GM06990 (cell line): ENCODE data around the gene HECTD1.
"Not testable (repeated sequence)": the region's sequence is repeated elsewhere in the genome, so short reads cannot be mapped to it uniquely, and the experiment has no call there.

Source experiments
- DNase-seq: peaks from one replicate; pipeline ENCODE4 v3.0.0-alpha.2; 2011; ENCODE audit not compliant: insufficient read length; ENCODE audit errors: extremely low read depth
- H3K27me3 ChIP-seq: replicated peaks from 2 replicates; pipeline ENCODE4 v1.6.0; 2011; ENCODE audit warnings: low read length; ENCODE audit not compliant: control insufficient read depth, insufficient read depth
- H3K36me3 ChIP-seq: 2 replicates; pipeline ENCODE4 v1.5.1; 2011; ENCODE audit warnings: low read length; ENCODE audit not compliant: control insufficient read depth, insufficient read depth
- H3K4me3 ChIP-seq: replicated peaks from 2 replicates; pipeline ENCODE4 v1.5.1; 2011; ENCODE audit warnings: low read depth, mild to moderate bottlenecking, control low read depth, low read length
- CTCF ChIP-seq: IDR thresholded peaks from 2 replicates; pipeline ENCODE4 v1.5.1; 2011; ENCODE audit warnings: low read length, control low read depth, mild to moderate bottlenecking, inconsistent platforms; ENCODE audit not compliant: insufficient read depth, poor library complexity, severe bottlenecking

HECTD1 gene

DNA sequence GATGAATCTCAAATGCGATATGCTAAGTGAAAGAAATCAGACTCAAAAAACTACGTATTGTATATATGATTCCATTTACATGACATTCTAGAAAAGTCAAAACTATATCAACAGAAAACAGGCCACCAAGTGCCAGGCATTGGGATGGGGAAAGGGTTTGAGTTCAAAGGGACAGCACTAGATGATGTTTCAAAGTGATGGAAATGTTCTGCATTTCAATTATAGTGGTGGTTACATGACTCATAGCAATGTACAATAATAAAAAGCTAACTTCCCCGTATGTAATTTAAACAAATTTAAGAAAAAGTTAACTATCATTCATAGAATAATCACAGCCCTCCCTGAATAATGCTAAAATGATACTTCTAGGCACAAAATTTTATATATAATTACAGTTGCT, 13.5 kb downstream of the HECTD1 start:
- peaks cover 2% of the 10 kb centered on the region for H3K36me3 ChIP-seq
- no peak for DNase-seq

GRCh38 chr14:31192544-31192943, 15.0 kb downstream of the HECTD1 start:
- not testable (repeated sequence) for H3K36me3 ChIP-seq, DNase-seq, H3K4me3 ChIP-seq, H3K27me3 ChIP-seq

More for the DNA sequence above, 13.5 kb downstream of the HECTD1 start:
- TF ChIP-seq CTCF, result no peak
- no peak overlapping the region for H3K4me3 ChIP-seq
- no peaks in the 10 kb centered on the region for H3K27me3 ChIP-seq

DNA sequence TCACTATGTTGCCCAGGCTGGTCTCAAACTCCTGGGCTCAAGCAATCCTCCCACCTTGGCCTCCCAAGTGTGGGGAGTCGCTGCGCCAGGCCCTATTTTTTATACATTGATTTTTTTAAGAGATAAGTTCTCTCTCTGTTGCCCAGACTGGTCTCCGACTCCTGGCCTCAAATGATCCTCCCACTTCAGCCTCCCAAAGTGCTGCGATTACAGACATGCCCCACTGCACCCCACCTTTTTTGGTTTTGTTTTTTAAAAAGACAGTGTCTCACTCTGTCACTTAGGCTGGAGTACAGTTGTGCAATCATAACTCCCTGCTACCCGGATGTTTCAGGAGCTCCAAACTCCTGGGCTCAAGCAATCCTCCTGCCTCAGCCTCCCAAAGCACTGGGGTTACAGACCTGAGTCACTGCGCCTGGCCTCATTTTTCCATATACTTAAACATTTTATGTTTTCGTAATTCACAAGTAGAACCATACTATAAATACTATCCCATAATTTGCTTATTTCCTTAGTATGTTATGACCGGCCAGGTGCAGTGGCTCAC, 16.8 kb downstream of the HECTD1 start:
- Histone ChIP-seq H3K36me3 (peaks cover 2% of the 10 kb centered on the region), H3K27me3 (no peaks in the 10 kb centered on the region), H3K4me3 (no peak overlapping the region)
- no peak for DNase-seq
- TF ChIP-seq CTCF, result no peak

DNA sequence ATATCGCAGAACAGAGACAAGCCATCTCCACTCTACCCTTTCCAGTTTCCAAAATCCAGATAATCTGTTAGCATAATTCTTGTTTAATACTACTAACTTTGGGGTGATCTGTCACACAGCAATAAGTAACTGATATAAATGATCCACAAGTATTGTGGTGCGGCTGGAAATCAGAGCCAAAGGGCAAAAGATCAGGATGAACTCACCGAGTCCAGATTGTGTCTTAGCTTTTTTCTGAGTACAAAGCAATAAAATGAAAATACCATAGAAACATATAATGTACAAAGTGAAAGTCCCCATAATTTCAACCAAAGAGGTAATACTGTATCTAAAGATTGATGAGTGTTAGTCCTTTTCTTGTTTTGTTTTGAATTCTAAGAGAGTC, 17.4 kb downstream of the HECTD1 start:
- no peak for DNase-seq
- Histone ChIP-seq H3K27me3 (no peaks in the 10 kb centered on the region), H3K36me3 (peaks cover 2% of the 10 kb centered on the region), H3K4me3 (no peak overlapping the region)
- no peak for TF ChIP-seq CTCF

DNA sequence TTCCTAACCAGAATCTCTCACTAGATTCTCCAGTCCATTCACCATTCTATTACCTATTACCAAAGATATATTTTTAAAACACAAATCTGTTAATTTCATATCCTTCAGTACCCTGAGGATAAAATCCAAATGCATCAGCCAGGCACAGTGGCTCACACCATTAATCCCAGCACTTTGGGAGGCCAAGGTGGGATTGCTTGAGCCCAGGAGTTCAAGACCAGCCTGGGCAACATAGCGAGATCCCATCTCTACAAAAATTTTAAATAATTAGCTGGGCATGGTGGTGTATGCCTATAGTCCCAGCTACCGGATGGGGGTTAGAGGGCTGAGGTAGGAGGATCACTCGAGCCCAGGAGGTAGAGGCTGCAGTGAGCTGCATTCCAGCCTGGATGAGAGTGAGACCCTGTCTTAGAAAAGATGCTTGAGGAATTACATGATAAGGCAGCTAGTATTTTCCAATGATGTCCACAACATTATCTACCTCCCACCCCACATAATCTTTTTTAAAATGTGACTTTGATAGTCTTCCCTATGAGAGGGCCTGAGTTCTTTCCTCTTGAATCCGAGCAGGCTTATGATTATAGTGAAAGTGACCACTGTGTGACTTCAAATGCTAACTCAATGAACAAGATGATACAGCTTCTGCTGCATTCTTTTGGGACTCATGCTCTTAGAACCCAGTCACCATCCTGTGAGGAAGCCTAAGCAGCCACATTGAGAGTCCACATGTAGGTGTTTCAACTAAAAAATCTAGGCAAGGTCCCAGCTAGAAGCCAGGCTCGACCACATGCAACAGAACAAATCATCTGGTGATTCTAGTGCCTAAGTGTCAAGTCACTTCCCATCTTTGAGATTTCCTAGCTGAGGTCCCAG, 18.0 kb downstream of the HECTD1 start:
- H3K27me3 ChIP-seq, result no peaks in the 10 kb centered on the region
- H3K4me3 ChIP-seq, result no peak overlapping the region
- TF ChIP-seq CTCF, result no peak
- H3K36me3 ChIP-seq, result peaks cover 2% of the 10 kb centered on the region
- no peak for DNase-seq

DNA sequence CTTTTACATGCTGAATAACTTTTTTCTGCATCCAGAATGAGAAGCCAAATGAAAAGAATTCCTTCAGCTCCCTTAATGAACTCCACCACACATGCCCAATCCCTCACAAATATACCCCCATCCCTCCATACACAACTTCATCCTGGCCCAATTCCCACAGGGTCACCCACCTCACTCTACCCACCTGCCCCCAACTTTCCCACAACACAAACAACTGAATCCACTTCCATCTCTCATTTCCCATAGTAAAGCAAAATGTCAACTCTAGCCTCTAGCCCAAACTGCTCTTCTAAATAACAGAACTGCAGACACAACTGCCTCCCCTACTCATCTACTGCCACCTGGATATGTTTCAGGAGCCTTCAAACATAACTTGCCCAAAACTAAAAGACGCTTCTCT, 18.8 kb downstream of the HECTD1 start:
- Histone ChIP-seq H3K4me3 (no peak overlapping the region), H3K27me3 (no peaks in the 10 kb centered on the region), H3K36me3 (peaks cover 2% of the 10 kb centered on the region)
- DNase-seq, result no peak
- TF ChIP-seq CTCF, result no peak

GRCh38 chr14:31182016-31182415, 25.6 kb downstream of the HECTD1 start:
- H3K36me3 ChIP-seq, DNase-seq, H3K4me3 ChIP-seq, H3K27me3 ChIP-seq: not testable (repeated sequence)
